NK-92 (cell line): Measurements from ENCODE around the gene HSD3B1.
"Not testable (repeated sequence)": the region's sequence is repeated elsewhere in the genome, so short reads cannot be mapped to it uniquely, and the experiment has no call there.

ENCODE experiments used
- DNase-seq: peaks from one replicate; lab custom pipeline; 2025; ENCODE audit not compliant: unreplicated experiment; lab: John Stamatoyannopoulos, UW

HSD3B1 gene

DNA sequence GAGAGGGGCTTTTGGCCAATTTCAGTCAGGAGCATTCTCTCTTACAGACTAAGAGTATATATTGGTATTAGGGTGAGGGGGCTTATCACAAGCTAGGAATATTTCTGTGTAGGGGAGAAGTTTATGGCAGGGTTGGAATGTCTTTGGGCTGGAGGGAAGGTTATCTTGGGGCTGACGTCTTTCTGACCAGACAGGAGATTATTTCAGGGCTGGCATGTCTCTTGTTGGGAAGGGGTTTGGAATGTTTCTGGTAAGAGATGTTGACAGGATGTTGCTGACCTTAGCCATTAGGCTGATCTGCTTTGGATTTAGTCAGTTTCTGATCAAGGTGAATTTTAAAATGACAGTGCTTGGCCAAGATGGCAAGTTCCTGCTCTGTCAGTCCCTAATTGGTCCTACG lies 17.8 kb upstream of the HSD3B1 start:
- DNase-seq, result no peak

DNA sequence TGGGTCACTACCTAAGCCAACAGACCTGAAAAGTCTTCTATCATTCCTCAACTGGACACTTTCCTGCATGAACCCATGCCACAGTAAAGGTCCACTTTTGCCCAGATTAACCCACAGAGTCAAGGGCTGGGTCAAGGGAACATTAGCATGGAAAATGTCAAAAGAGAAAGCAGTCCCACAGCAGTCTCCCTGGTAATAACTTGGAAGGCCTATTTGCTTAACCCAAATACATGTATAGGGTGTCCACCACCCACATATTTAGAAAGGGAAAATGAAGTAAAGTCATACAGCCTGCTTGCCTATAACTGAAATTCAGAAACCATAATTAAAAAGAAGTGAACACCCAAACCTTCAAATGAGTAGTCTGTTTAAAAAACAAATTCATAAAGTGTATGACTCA lies 16.1 kb upstream of the HSD3B1 start:
- DNase-seq, result no peak

DNA sequence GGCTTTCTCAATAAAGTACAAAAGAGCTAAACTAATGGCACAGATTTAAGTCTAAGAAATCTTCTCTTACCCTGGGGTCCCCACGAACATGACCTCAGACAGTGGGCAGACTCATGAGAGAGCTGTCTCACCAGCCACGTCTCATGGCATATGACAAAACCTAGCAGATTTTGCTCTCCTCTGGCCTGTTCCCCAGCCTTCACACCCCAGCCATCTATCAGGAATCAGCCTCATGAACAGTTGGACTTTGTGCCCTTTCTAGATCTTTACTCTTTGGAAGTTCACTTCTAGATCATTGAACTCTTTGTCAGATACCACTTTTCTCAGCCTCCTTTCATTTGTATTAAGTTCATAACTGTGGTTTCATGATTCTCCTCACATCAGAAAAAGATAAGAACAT lies 14.2 kb upstream of the HSD3B1 start:
- DNase-seq, result no peak

- no peak for DNase-seq
These were observed 2.2 kb upstream of the HSD3B1 start for GRCh38 chr1:119504831-119505230.

DNA sequence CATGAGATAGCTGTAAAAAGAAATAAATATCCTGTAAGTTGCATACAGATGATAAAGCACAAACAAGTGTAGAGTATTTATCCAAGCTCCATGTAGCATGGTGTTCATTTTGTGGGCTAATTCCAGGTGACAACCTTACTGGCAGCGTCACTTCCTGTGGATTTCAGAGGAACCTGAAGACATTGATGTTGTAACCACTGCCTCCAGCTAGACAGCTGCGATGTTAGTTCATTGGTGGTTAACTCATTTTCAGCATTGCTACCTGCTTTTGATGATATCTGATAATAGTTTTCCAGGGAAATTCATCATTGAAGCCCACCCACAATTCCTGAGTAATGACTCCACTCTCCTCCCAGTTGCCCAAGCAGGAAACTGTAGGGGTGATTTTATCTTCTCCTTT lies 3.0 kb downstream of the HSD3B1 start:
- DNase-seq, result no peak

GRCh38 chr1:119515221-119515620 lies 8.2 kb downstream of the HSD3B1 start:
- DNase-seq, result no peak

DNA sequence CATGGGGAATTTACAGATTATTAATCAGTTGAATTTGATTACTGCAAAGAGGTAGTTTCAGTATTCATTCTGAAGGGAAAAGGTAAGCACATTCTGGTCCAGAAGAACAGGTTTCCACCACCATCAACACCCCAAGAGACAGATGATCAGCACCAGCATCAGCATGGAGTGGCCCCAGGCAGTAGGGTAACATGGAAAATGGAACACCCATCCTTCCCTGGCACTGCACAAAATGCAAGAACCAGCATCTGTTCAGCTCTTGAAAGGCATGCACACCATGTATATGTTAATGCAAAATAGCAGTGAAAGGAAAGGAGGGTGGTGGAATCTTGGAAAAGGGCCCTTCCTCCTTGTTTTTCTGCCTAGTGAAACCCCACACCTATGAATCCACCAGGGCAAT lies 9.2 kb downstream of the HSD3B1 start:
- no peak for DNase-seq

- DNase-seq, result no peak
These were observed 9.7 kb downstream of the HSD3B1 start for GRCh38 chr1:119516680-119517079.

GRCh38 chr1:119517667-119518066 lies 10.7 kb downstream of the HSD3B1 start:
- not testable (repeated sequence) for DNase-seq

GRCh38 chr1:119531606-119532323 lies 24.8 kb downstream of the HSD3B1 start:
- DNase-seq, result no peak

GRCh38 chr1:119532324-119532910 lies 25.4 kb downstream of the HSD3B1 start:
- DNase-seq, result no peak

DNA sequence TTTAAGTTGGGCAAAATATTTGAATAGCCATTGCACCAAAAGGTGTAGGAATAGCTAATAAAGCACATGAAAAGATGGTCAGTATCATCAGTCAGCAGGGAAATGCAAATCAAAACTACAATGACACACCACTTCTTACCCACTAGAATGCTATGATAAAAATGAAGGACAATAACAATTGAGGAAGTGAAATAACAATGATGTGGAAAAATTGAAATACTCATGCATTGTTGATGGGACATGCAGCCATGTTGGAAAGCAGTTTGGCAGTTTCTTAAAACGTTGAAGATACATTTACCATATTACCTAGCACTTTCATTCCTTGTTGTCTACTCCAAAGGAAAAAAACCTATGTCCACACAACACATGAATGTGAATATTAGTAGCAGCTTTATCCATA lies 28.4 kb downstream of the HSD3B1 start:
- DNase-seq, result no peak

GRCh38 chr1:119537966-119538365 lies 31.0 kb downstream of the HSD3B1 start:
- DNase-seq, result no peak

- no peak for DNase-seq
These were observed 32.6 kb downstream of the HSD3B1 start for GRCh38 chr1:119539636-119540035.

DNA sequence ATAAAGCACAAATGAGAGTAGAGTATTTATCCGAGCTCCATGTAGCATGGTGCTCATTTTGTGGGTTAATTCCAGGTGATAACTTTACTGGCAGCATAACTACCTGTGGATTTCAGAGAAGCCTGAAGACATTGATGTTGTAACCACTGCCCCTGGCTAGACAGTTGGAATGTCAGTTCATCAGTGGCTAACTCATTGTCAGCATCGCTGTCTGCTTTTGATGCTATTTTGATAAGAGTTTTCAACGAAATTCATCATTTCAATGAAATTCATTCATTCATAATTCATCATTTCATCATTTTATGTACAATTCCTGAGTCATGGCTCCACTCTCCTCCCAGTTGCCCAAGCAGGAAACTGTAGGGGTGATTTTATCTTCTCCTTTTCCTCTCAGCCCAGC lies 34.4 kb downstream of the HSD3B1 start:
- no peak for DNase-seq

DNA sequence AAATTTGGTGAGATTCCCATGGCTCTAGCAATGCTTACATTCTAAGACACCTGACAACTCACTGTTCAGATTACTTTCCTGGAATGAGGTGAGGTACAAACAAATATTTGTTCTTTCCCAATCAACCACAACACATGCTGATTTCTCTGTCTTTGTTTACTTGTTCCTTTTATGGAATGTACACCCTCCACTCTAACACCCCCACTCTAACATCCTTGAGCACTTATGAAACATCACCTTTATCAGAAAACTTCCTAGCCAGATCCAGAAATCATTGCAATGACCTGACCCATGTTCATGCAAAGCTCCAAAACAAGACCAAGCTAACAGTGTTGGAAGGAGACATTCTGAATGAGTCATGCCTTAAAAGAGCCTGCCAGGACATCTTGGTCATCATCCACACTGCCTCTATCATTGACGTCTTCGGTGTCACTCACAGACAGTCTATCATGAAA lies 35.5 kb downstream of the HSD3B1 start:
- no peak for DNase-seq

GRCh38 chr1:119544165-119544762 lies 37.3 kb downstream of the HSD3B1 start:
- no peak for DNase-seq

DNA sequence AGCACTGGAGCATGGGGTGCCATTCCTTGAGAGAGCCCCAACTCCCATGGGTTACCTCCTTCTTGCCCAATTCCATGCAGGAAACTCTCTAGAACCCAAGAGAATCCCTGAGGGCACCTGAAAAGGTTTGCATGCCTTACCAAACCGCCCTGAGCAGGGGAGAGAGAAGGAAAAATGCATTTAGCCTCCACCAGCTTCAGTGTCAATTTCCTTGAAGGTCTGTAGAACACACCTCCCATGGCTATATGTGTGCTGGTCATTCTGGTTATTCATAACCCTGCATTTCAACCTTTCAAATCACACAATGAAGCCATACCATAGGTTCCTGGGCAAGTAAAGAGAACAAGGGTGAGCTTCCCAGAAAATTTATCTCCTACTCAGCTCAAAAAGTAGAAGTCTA lies 39.6 kb downstream of the HSD3B1 start:
- no peak for DNase-seq

GRCh38 chr1:119547306-119547705 lies 40.3 kb downstream of the HSD3B1 start:
- DNase-seq, result no peak

GRCh38 chr1:119547805-119548204 lies 40.8 kb downstream of the HSD3B1 start:
- DNase-seq, result no peak

GRCh38 chr1:119549719-119550132 lies 42.7 kb downstream of the HSD3B1 start:
- no peak for DNase-seq

DNA sequence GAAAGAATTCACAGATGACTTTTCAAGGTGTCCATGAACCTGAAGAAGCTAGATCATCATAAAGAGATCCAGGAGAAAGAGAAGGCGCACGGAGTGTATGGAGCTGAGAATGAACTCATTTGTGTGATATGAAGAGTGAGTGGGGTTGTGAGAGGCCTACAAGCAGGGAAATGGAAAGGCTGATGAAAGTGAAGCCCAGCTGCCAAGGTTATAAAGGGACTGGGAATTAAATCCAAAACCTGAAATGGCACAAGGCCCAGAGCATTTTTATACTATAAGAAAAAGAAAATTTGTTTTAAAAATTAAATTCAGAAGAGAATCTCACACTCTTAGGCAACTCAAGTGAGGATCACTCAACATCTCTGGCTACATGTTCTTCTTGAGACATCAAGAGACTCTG lies 43.4 kb downstream of the HSD3B1 start:
- no peak for DNase-seq
